Mucosa of descending colon (tissue), 3 donors: ENCODE data around the gene SLC17A9. TPM values are rescaled to one million over a fixed set of nuclear protein-coding genes. Genes with fewer than 3 reads are reported as not detected.
A peak's percentile ranks its signal among the peaks of the same experiment; 100 is the strongest.

Experiments
- ATAC-seq: fragments of 200-7000 bp; cut with Tn5 transposase; one replicate; pipeline ENCODE4 v1.9.1; 2020; ENCODE audit warnings: mild to moderate bottlenecking, moderate library complexity
- DNase-seq, 3 donors: peaks; one replicate each; pipeline ENCODE4 v3.0.0-alpha.2; 2020
- H3K36me3 ChIP-seq: fragments of 200-600 bp; one replicate; pipeline ENCODE4 v1.8.0; 2021; ENCODE audit warnings: low read depth, mild to moderate bottlenecking
- H3K4me1 ChIP-seq: fragments of 200-600 bp; one replicate; pipeline ENCODE4 v1.8.0; 2021; ENCODE audit warnings: low read depth, mild to moderate bottlenecking
- H3K4me3 ChIP-seq: fragments of 200-600 bp; one replicate; pipeline ENCODE4 v1.8.0; 2021; ENCODE audit warnings: mild to moderate bottlenecking
- H3K9me3 ChIP-seq: fragments of 200-600 bp; one replicate; pipeline ENCODE4 v1.8.0; 2021; ENCODE audit warnings: mild to moderate bottlenecking
- CTCF ChIP-seq: fragments of 200-600 bp; IDR thresholded peaks from one replicate; pipeline ENCODE4 v1.8.0; 2022; ENCODE audit warnings: antibody characterized with exemption, mild to moderate bottlenecking
- intact Hi-C, 2 donors: fragments of 100-400 bp; cut with DNase I in 1 of 2; cut with micrococcal nuclease in 1 of 2; formaldehyde crosslinking; loops; one replicate each; pipeline versions ENCODE4 v1.11.0 to v1.11.1; 2022; cut with DNase I, micrococcal nuclease
- total RNA-seq, 3 donors: library from RNA; stranded (reverse); fragmentation: NEBNext Ultra II Directional in 2 of 3; extraction: Animal tissue kit (Norgen Biotek cat#: 25700) in 2 of 3; gene quantifications; one replicate each; pipeline versions ENCODE4 v1.2.1 to v1.2.4, GENCODE V29; 2021 to 2023
- donor health status: DM: no; HTN: no; CAD: no; lungs with moderate emphysema.
- donor health status: DM: no; HTN: no; CAD: no.
- donor health status: DM: no; HTN: yes; CAD: no.

The SLC17A9 gene
- total RNA-seq, 3 donors from 2014 or later: 4.8 to 22.2 (median 6.4) TPM

DNA sequence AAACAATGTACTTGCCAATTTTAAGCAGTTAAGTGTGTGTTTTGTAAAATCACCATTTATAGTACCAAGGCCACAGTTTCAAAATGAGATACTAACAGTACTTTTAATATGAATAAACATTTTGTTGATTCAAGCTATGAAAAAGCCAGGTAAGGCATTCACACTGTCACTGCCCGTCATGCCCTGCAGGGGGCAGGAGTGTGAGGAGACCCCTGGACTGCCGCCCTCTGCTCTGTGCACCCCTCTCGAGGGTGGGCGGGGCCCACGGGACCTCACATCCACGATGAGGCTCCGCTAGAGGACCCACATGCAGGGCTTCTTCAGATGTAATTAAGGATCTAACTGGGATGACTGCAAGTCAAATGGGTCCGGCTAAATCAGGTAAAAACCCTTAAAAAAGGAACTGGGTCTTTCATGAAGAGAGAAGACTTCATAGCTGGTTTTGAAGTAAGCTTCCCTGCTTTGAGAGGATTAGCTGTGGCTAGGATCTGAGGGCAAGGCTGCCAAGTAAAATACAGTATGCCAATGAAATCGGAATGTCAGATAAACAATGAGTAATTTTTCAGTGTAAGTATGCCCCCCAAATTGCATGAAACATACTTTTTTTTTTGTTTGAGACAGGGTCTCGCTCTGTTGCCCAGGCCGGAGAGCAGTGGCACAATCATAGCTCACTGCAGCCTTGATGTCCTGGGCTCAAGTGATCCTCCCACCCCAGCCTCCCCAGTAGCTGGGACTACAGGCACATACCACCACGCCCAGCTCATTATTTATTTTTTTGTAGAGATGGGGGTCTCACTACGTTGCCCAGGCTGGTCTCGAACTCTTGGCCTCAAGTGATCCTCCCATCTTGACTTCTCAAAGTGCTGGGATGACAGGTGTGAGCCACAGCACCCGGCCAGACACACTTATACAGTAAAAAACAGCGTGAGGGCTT, 44.9 kb upstream of the SLC17A9 start:
- peak in 1 of 3 donors; percentile 26 for DNase-seq
- TF ChIP-seq CTCF: no peak
- ATAC-seq: peak; percentile 37
- H3K9me3 ChIP-seq: no peaks in the 10 kb centered on the region
- intact Hi-C loops: no loop called here
- no peaks in the 10 kb centered on the region for H3K4me1 ChIP-seq
- H3K36me3 ChIP-seq: peaks cover 47% of the 10 kb centered on the region
- H3K4me3 ChIP-seq: no peak overlapping the region

DNA sequence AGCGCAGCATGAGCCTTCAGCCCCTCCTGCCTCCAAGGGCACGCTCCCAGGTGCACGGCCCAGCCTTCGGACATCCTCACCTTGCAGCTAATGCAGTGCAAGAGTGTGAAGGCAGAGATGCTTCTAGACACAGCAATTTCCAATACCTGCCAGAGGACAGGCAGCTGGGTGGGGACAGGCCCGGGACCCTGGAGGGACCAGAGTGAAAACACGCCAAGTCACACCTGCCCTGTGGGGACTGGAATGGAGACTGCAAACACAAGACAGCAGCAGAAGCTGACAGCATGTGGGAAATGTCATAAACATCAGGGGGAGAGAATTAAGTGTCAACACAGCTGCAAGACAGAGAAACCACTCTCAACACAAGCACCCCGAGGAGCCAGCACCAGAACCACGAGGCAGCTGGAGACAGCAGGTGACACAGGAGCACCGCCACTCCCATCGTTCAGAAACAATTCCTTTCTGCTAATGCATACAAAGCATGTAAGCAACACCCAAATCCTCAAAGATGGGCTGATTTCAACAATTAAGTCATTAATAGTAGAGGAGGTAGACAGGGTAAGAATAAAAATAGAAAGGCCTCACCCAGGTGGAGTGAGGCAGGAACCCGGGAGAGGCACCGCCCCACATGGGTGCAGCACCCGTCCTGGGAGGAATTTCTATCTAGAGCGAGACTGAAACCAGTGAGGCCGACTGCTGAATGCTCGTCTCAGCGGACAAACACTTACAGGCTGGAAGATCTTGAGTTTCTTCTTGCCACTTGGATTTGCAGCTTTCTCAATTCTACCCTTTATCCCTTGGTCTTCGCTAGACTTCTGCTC, 43.3 kb upstream of the SLC17A9 start:
- no peak for DNase-seq
- Histone ChIP-seq H3K36me3 (peaks cover 47% of the 10 kb centered on the region), H3K9me3 (no peaks in the 10 kb centered on the region), H3K4me3 (no peak overlapping the region), H3K4me1 (peaks cover 8% of the 10 kb centered on the region)
- intact Hi-C loops: no loop called here
- no peak for TF ChIP-seq CTCF
- no peak for ATAC-seq

DNA sequence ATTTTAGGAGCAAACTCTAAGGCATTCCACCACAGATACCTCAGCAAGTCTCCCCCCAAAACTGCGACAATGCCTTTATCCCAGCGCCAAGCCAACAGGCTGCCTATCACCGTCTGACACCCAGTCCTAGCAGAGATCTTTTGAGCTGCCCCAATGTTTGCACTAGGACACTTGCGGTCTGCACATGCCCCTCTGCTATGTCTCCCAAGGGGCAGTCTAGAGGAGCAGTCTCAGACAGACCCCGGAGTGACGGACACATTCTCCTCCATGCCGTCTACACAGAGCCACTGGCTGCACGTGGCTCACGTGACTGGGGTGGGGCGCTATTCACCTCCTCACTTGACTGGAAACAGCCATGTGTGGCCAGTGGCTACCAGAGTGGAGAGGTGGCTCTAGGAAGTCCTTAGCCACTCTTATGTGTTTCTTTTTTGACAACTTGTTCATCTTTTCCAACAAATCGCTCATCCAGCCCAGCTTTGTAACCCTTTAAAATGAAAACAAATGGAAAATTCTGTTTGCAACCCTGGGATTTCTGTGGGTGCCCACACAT, 42.2 kb upstream of the SLC17A9 start:
- no peaks in the 10 kb centered on the region for H3K9me3 ChIP-seq
- no peak overlapping the region for H3K4me3 ChIP-seq
- no peak for ATAC-seq
- peaks cover 11% of the 10 kb centered on the region for H3K4me1 ChIP-seq
- H3K36me3 ChIP-seq: peaks cover 42% of the 10 kb centered on the region
- intact Hi-C loops: no loop called here
- no peak for DNase-seq
- no peak for TF ChIP-seq CTCF

GRCh38 chr20:62910777-62911497, 41.6 kb upstream of the SLC17A9 start:
- DNase-seq: no peak
- ATAC-seq: no peak
- Histone ChIP-seq H3K9me3 (no peaks in the 10 kb centered on the region), H3K36me3 (peaks cover 36% of the 10 kb centered on the region), H3K4me3 (no peak overlapping the region), H3K4me1 (peaks cover 11% of the 10 kb centered on the region)
- intact Hi-C loops: no loop called here
- TF ChIP-seq CTCF: no peak

GRCh38 chr20:62911701-62912280, 40.7 kb upstream of the SLC17A9 start:
- intact Hi-C loops: no loop called here
- TF ChIP-seq CTCF: no peak
- H3K9me3 ChIP-seq: no peaks in the 10 kb centered on the region
- ATAC-seq (no peak), DNase-seq (no peak)
- H3K4me3 ChIP-seq: no peak overlapping the region
- peaks cover 13% of the 10 kb centered on the region for H3K4me1 ChIP-seq
- peaks cover 28% of the 10 kb centered on the region for H3K36me3 ChIP-seq
